ENCODE data around the gene XPR1.
A peak's percentile ranks its signal among the peaks of the same experiment; 100 is the strongest.

GRCh38 chr1:180863158-180863775 lies 231.4 kb downstream of the XPR1 start:
- TF ChIP-seq CTCF (IDR thresholded peaks at IDR 0.05; ENCODE audit: low read depth, low read length): peak; percentile 94
- TF ChIP-seq EZH2phosphoT487 (IDR thresholded peaks at IDR 0.05; ENCODE audit: low read depth): no peak
